HG03066 (cell line): Measurements from ENCODE around the gene VWA5B1.
"Not testable (repeated sequence)": the region's sequence is repeated elsewhere in the genome, so short reads cannot be mapped to it uniquely, and the experiment has no call there.

Source experiments
- ATAC-seq: cut with Tn5 transposase; IDR thresholded peaks from one replicate; pipeline ENCODE4 v1.9.1; 2021; ENCODE audit warnings: low read depth; ENCODE audit not compliant: unreplicated experiment

Gene VWA5B1

GRCh38 chr1:20290624-20291597 is at the start of gene VWA5B1:
Gene VWA5B1 (plus strand): TSS chr1:20290875. CDS start chr1:20310602, 19,727 bp downstream.
- no peak for ATAC-seq

- no peak for ATAC-seq
These were observed 47.7 kb upstream of the VWA5B1 start for GRCh38 chr1:20242890-20243479.

- ATAC-seq, result no peak
These were observed 41.6 kb upstream of the VWA5B1 start for GRCh38 chr1:20248971-20249612.

- no peak for ATAC-seq
These were observed 40.2 kb upstream of the VWA5B1 start for GRCh38 chr1:20250340-20250989.

- no peak for ATAC-seq
These were observed 38.1 kb upstream of the VWA5B1 start for GRCh38 chr1:20252587-20252986.

- ATAC-seq, result no peak
These were observed 35.0 kb upstream of the VWA5B1 start for GRCh38 chr1:20255666-20256065.

- no peak for ATAC-seq
These were observed 31.0 kb upstream of the VWA5B1 start for GRCh38 chr1:20259646-20260045.

GRCh38 chr1:20261095-20261494 is 29.6 kb upstream of the VWA5B1 start:
- no peak for ATAC-seq

GRCh38 chr1:20262810-20263534 is 27.7 kb upstream of the VWA5B1 start:
- ATAC-seq, result no peak

- no peak for ATAC-seq
These were observed 25.4 kb upstream of the VWA5B1 start for GRCh38 chr1:20265250-20265649.

- no peak for ATAC-seq
These were observed 24.5 kb upstream of the VWA5B1 start for GRCh38 chr1:20266141-20266540.

- no peak for ATAC-seq
These were observed 24.0 kb upstream of the VWA5B1 start for GRCh38 chr1:20266642-20267041.

- no peak for ATAC-seq
These were observed 18.9 kb upstream of the VWA5B1 start for GRCh38 chr1:20271498-20272400.

- ATAC-seq, result not testable (repeated sequence)
These were observed 17.0 kb upstream of the VWA5B1 start for GRCh38 chr1:20273716-20274115.

GRCh38 chr1:20275319-20275925 is 15.3 kb upstream of the VWA5B1 start:
- no peak for ATAC-seq

GRCh38 chr1:20276485-20277159 is 14.1 kb upstream of the VWA5B1 start:
- no peak for ATAC-seq

GRCh38 chr1:20278692-20279130 is 12.0 kb upstream of the VWA5B1 start:
- ATAC-seq, result no peak

GRCh38 chr1:20279509-20279908 is 11.2 kb upstream of the VWA5B1 start:
- ATAC-seq, result no peak
